Fibroblast of lung (primary cell): ENCODE measurements around the gene ADCY5. TPM values are rescaled to one million over a fixed set of nuclear protein-coding genes. Genes with fewer than 3 reads are reported as not detected.

Experiments
- DNase-seq, 2 donors: peaks; one replicate each; pipeline versions ENCODE4 v3.0.0 to v3.0.0-alpha.2; 2010; ENCODE audit warnings: low read depth in 2 of 2
- H2AFZ ChIP-seq: 2 replicates; pipeline ENCODE4 v1.5.1; 2012; ENCODE audit warnings: low read length, control low read depth, inconsistent platforms
- H3K27ac ChIP-seq: 2 replicates; pipeline ENCODE4 v1.5.1; 2011; ENCODE audit warnings: low read length, control low read depth; ENCODE audit not compliant: insufficient read depth
- H3K27me3 ChIP-seq: 2 replicates; pipeline ENCODE4 v1.5.1; 2011; ENCODE audit warnings: mild to moderate bottlenecking, low read length; ENCODE audit not compliant: control insufficient read depth, insufficient read depth
- H3K36me3 ChIP-seq: 2 replicates; pipeline ENCODE4 v1.5.1; 2011; ENCODE audit warnings: low read length; ENCODE audit not compliant: control insufficient read depth, insufficient read depth
- H3K4me1 ChIP-seq: 2 replicates; pipeline ENCODE4 v1.5.1; 2011; ENCODE audit warnings: low read length; ENCODE audit not compliant: control insufficient read depth, insufficient read depth; ENCODE audit errors: extremely low read depth
- H3K4me2 ChIP-seq: 2 replicates; pipeline ENCODE4 v1.5.1; 2011; ENCODE audit warnings: low read length, control low read depth; ENCODE audit not compliant: insufficient read depth; ENCODE audit errors: extremely low read depth
- H3K4me3 ChIP-seq, 4 experiments: fragments of 200-600 bp in 1 of 4; sonication (generic) in 1 of 4; replicated peaks in 1 of 4; 2 replicates each; pipeline ENCODE4 v1.5.1; 2011 to 2016; ENCODE audit warnings: low read length in 4 of 4, low read depth in 3 of 4, mild to moderate bottlenecking in 3 of 4, control low read depth in 2 of 4, inconsistent platforms in 1 of 4, mixed read lengths in 1 of 4; ENCODE audit not compliant: insufficient read depth in 1 of 4; ENCODE audit errors: control extremely low read depth in 1 of 4
- H3K79me2 ChIP-seq: 2 replicates; pipeline ENCODE4 v1.5.1; 2012; ENCODE audit warnings: mild to moderate bottlenecking, low read length, inconsistent platforms; ENCODE audit not compliant: control insufficient read depth, insufficient read depth
- H3K9ac ChIP-seq: 2 replicates; pipeline ENCODE4 v1.5.1; 2011; ENCODE audit warnings: mild to moderate bottlenecking, low read length, control low read depth; ENCODE audit not compliant: insufficient read depth
- H3K9me3 ChIP-seq: 2 replicates; pipeline ENCODE4 v1.5.1; 2012; ENCODE audit warnings: low read depth, low read length; ENCODE audit not compliant: control insufficient read depth, insufficient read depth
- H4K20me1 ChIP-seq: 2 replicates; pipeline ENCODE4 v1.5.1; 2011; ENCODE audit warnings: low read length; ENCODE audit not compliant: control insufficient read depth, insufficient read depth; ENCODE audit errors: extremely low read depth
- EZH2 ChIP-seq: IDR thresholded peaks from 2 replicates; pipeline ENCODE4 v1.5.1; 2012; ENCODE audit warnings: low read length, control low read depth, mild to moderate bottlenecking; ENCODE audit errors: missing control alignments
- polyA plus RNA-seq, 2 donors: library from polyadenylated mRNA; depleted of rRNA in 1 of 2; stranded (reverse) in 1 of 2; unstranded in 1 of 2; fragments of >200 nt; gene quantifications; 2 replicates each; pipeline ENCODE4 v1.2.1, GENCODE V29; 2011 to 2012; ENCODE audit warnings: missing spikeins in 1 of 2
- total RNA-seq: library from RNA; depleted of rRNA; stranded (reverse); fragments of >200 nt; gene quantifications from 2 replicates; pipeline ENCODE4 v1.2.1, GENCODE V29; 2014
- TF ChIP-seq, protein P1 (sequence below), 2 donors: IDR thresholded peaks in 1 of 2; conservative IDR thresholded peaks in 1 of 2; 1 replicate in 1 of 2; 2 replicates in 1 of 2; pipeline ENCODE4 v1.5.1; 2011 to 2012; ENCODE audit warnings: low read length in 2 of 2, control low read depth in 1 of 2, inconsistent platforms in 1 of 2, low read depth in 1 of 2, mild to moderate bottlenecking in 1 of 2

Gene ADCY5
- total and polyA plus RNA-seq, 2 donors (not counting 1 experiment from before 2014, with no cell fraction given), result 0.11 to 0.50 TPM

DNA sequence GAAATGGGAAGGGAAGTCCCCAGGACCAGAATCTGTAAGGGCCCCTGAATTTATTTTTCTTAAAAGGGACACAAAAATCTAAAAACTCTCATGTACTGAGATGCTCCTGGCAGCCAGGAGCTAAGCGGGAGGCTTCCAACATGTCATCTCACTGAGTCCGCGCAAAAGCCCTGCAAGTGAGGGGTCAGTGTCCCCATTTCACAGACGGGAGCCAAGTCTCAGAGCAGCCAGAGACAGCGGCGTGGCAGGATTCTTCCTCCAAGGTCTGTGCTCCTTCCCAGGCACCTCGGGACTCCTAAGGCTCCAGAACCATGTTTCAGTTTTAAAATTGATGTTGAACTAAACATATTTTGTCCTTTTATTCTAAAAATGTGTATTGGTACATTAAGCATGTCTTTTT is 114.8 kb downstream of the ADCY5 start:
- Histone ChIP-seq H3K27me3 (no peaks in the 10 kb centered on the region), H4K20me1 (no peaks in the 10 kb centered on the region), H3K79me2 (no peaks in the 10 kb centered on the region), H3K36me3 (no peaks in the 10 kb centered on the region), H3K27ac (no peak overlapping the region), H3K9me3 (no peaks in the 10 kb centered on the region), H3K9ac (no peak overlapping the region), H3K4me1 (no peaks in the 10 kb centered on the region), H3K4me3 (no peak overlapping the region), H3K4me2 (no peak overlapping the region), H2AFZ (no peak overlapping the region)
- no peak for TF ChIP-seq EZH2
- TF ChIP-seq, protein P1, sequence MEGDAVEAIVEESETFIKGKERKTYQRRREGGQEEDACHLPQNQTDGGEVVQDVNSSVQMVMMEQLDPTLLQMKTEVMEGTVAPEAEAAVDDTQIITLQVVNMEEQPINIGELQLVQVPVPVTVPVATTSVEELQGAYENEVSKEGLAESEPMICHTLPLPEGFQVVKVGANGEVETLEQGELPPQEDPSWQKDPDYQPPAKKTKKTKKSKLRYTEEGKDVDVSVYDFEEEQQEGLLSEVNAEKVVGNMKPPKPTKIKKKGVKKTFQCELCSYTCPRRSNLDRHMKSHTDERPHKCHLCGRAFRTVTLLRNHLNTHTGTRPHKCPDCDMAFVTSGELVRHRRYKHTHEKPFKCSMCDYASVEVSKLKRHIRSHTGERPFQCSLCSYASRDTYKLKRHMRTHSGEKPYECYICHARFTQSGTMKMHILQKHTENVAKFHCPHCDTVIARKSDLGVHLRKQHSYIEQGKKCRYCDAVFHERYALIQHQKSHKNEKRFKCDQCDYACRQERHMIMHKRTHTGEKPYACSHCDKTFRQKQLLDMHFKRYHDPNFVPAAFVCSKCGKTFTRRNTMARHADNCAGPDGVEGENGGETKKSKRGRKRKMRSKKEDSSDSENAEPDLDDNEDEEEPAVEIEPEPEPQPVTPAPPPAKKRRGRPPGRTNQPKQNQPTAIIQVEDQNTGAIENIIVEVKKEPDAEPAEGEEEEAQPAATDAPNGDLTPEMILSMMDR (conservative IDR thresholded peaks at IDR 0.05 in 1 of 2, IDR thresholded peaks at IDR 0.05 in 1 of 2; ENCODE audit: low read depth in 1 of 2, low read length in 2 of 2), result no peak
- no peak for DNase-seq

DNA sequence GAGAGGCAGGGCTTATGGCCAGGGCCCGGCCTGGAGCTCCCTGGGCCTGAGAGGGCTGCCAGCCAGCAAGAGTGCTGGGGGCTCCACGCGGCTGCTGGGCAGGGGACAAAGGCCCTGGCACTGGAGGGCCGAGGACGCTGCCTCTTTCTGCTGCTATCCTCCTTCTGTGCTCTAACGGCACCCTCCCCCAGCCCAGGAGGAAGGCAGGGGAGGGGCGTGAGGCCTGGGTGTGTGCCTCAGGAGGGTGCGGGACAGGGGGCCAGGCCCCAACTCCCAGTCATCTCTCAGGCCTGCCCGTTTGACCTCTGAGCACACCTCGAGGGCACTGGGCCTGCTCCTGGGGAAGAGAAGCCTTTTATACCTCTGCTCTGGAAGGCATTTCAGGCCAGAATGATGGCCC is 115.5 kb downstream of the ADCY5 start:
- DNase-seq, result no peak
- Histone ChIP-seq H2AFZ (no peak overlapping the region), H3K9me3 (no peaks in the 10 kb centered on the region), H3K4me3 (no peak overlapping the region), H3K36me3 (no peaks in the 10 kb centered on the region), H3K79me2 (no peaks in the 10 kb centered on the region), H4K20me1 (no peaks in the 10 kb centered on the region), H3K4me1 (no peaks in the 10 kb centered on the region), H3K27ac (no peak overlapping the region), H3K4me2 (no peak overlapping the region), H3K27me3 (no peaks in the 10 kb centered on the region), H3K9ac (no peak overlapping the region)
- TF ChIP-seq, protein P1 (conservative IDR thresholded peaks at IDR 0.05 in 1 of 2, IDR thresholded peaks at IDR 0.05 in 1 of 2; ENCODE audit: low read depth in 1 of 2, low read length in 2 of 2), result no peak
- no peak for TF ChIP-seq EZH2

DNA sequence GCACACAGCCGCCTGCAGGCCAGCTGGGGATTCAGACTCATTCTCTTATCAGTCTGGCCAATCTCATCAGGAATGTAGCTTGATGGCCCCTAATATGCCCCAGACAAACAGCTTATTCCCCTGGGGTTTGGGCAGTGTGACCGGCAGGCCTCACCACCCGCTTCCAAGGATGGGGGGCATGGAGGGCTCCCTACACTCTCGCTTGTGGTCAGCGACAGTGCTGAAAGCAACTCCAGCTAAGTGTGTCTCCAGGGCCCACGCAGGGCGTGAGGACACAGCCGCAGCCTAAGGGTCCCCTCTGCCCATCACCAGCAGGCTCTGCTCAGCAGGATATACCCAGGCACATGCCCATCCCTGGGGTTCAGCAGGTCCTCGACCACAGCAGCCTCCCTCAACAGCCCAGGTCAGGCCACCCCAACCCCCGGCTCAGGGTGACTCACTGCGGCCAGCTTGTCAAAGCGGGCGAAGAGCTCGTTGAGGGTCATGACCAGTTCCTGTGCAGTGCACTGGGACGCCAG is 116.7 kb downstream of the ADCY5 start:
- Histone ChIP-seq H4K20me1 (no peaks in the 10 kb centered on the region), H2AFZ (no peak overlapping the region), H3K36me3 (no peaks in the 10 kb centered on the region), H3K27me3 (no peaks in the 10 kb centered on the region), H3K4me2 (no peak overlapping the region), H3K9ac (no peak overlapping the region), H3K27ac (no peak overlapping the region), H3K9me3 (no peaks in the 10 kb centered on the region), H3K79me2 (no peaks in the 10 kb centered on the region), H3K4me1 (no peaks in the 10 kb centered on the region), H3K4me3 (no peak overlapping the region)
- DNase-seq, result no peak
- TF ChIP-seq, protein P1 (conservative IDR thresholded peaks at IDR 0.05 in 1 of 2, IDR thresholded peaks at IDR 0.05 in 1 of 2; ENCODE audit: low read depth in 1 of 2, low read length in 2 of 2), result no peak
- TF ChIP-seq EZH2, result no peak
